ES-I3 (cell line): ENCODE measurements around the gene BUB1.
"Not testable (repeated sequence)": the region's sequence is repeated elsewhere in the genome, so short reads cannot be mapped to it uniquely, and the experiment has no call there.

Source experiments
- H3K36me3 ChIP-seq: 2 replicates; pipeline ENCODE4 v1.6.1; 2013; ENCODE audit warnings: mild to moderate bottlenecking, low read length, control low read depth, moderate library complexity; ENCODE audit not compliant: insufficient read depth
- H3K4me1 ChIP-seq: 2 replicates; pipeline ENCODE4 v1.6.1; 2013; ENCODE audit warnings: mild to moderate bottlenecking, control low read depth, low read length; ENCODE audit not compliant: insufficient read depth
- H3K9ac ChIP-seq: 2 replicates; pipeline ENCODE4 v1.6.1; 2013; ENCODE audit warnings: low read depth, mild to moderate bottlenecking, low read length, moderate library complexity
- H3K9me3 ChIP-seq: 2 replicates; pipeline ENCODE4 v1.6.1; 2013; ENCODE audit warnings: mild to moderate bottlenecking, low read length, moderate library complexity; ENCODE audit not compliant: control insufficient read depth, insufficient read depth

Gene BUB1

GRCh38 chr2:110708455-110708854, 30.6 kb upstream of the BUB1 start:
- Histone ChIP-seq H3K36me3 (no peaks in the 10 kb centered on the region), H3K9ac (no peak overlapping the region), H3K9me3 (no peaks in the 10 kb centered on the region; the same call in 1 of the 2 replicates), H3K4me1 (no peaks in the 10 kb centered on the region)

- Histone ChIP-seq H3K9ac (no peak overlapping the region), H3K36me3 (no peaks in the 10 kb centered on the region), H3K9me3 (no peaks in the 10 kb centered on the region; the same call in 1 of the 2 replicates), H3K4me1 (no peaks in the 10 kb centered on the region)
Measured at GRCh38 chr2:110707386-110707965, 29.6 kb upstream of the BUB1 start.

- H3K9me3 ChIP-seq, result no peaks in the 10 kb centered on the region
- H3K36me3 ChIP-seq, result no peaks in the 10 kb centered on the region
- H3K9ac ChIP-seq, result no peak overlapping the region
- no peaks in the 10 kb centered on the region for H3K4me1 ChIP-seq
Measured at GRCh38 chr2:110702514-110703380, 24.9 kb upstream of the BUB1 start.

- not testable (repeated sequence) for H3K9me3 ChIP-seq, H3K36me3 ChIP-seq, H3K9ac ChIP-seq
- H3K4me1 ChIP-seq, result peaks cover 12% of the 10 kb centered on the region
Measured at GRCh38 chr2:110698253-110698652, 20.4 kb upstream of the BUB1 start.

DNA sequence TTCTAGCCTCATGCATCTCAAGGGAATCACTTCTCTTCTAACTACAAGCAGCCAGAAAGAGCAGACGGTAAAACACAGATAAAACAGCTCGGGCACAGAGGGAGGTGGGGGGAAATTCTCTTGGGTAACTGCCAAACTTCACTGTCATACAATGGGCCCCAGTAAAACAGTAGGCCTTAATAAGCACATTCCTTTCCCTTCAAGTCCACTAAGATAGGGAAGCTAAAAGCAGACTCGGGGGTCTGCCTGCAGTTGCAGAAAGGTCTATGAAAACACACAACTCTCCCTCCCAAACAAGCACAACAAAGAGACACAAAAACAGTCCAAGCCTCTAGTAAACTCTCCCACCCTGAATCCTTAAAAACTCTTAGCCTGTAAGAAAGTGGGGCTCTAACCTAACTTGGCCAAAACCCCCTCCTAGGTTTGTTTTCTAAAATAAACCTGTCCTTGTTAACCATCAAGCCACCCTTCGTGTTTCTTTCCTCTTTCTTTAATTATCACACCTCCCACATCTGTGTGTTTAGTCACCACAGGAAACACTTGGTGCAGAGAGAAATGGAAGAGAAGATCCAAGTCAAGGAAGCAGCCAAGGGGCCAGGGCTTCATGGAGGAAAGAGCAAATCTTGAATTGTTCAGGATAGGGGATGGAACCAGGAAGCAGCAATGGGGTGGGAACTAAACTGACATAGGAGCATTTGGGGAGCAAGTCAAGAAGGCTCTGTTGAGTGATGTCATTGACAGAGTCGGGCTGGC, 17.5 kb upstream of the BUB1 start:
- not testable (repeated sequence) for H3K36me3 ChIP-seq, H3K9me3 ChIP-seq, H3K9ac ChIP-seq
- peaks cover 16% of the 10 kb centered on the region for H3K4me1 ChIP-seq

DNA sequence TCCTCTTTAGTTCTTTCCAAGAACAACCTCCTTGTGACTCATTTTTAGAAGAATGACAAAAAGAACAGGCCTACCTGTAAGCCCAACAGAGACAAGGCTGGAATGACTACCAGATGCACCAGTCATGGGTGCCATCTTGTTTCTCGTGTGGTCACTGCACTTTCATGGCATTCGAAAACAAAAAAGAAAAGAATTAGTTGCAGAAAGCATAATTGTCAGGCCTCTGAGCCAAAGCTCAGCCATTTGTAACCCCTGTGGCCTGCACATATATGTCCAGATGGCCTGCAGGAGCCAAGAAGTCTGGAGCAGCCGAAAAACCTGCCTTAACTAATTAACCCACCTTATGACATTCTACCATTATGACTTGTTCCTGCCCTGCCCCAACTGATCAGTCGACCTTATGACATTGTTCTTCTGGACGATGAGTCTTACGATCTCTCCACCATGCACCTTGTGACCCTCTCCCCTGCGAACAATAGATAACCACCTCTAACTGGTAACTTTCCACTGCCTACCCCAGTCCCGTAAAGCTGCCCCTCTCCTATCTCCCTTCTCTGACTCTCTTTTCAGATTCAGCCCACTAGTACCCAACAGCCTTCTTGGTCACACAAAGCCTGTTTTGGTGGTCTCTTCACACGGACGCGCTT, 13.9 kb upstream of the BUB1 start:
- Histone ChIP-seq H3K9ac (no peak overlapping the region), H3K36me3 (no peaks in the 10 kb centered on the region), H3K4me1 (peaks cover 39% of the 10 kb centered on the region), H3K9me3 (0 out of 2 replicates have a peak, but pooled peaks cover 4% of the 10 kb centered on the region)

DNA sequence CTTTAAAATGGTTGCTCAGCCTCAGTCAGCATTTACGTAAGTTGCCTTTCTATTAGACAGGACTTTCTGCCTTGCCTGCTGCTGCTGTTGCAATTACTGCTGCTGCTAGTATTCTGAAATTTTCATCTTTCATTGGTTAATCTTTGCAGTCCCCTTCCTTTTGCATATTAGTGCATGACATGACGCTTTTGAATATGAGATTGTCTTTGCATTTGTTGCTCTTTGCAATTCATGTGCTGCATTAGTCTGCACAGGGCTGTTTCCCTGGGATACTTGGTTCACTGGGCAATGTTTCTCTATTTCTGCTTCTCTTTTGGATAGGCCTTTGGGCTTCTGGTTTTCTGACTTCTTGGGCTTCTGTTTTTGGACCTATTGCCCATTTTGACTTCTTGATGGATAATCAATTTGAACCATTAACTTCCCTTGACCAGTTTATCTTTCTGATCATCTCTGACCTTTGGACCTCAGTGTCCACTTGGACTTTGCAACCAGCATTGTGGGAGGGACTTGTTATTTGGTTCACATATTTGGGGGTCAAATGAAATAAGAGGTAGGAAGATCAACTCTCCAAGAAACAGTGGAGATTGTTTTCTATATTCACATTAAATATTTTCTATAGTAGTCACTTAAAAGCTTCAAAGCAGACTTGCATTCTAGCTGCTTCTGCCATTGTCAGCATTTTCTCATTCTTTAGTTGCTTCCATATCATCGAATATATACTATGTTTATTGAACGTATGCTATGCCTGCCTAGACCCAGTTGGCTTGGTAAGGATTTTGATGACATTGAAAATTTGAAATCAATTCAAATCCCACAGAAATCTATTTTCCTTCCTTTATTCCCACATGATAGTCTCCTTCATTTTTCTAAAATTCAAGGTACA, 12.5 kb upstream of the BUB1 start:
- H3K36me3 ChIP-seq, result no peaks in the 10 kb centered on the region

GRCh38 chr2:110688594-110689091, 10.8 kb upstream of the BUB1 start:
- Histone ChIP-seq H3K9ac (peak overlapping the region; percentile 46; the same call in 1 of the 2 replicates), H3K4me1 (peaks cover 26% of the 10 kb centered on the region), H3K36me3 (no peaks in the 10 kb centered on the region), H3K9me3 (0 out of 2 replicates have a peak, but pooled peaks cover 4% of the 10 kb centered on the region)

More for the DNA sequence above, 12.5 kb upstream of the BUB1 start:
- peaks cover 39% of the 10 kb centered on the region for H3K4me1 ChIP-seq
- no peak overlapping the region for H3K9ac ChIP-seq
- H3K9me3 ChIP-seq, result 0 out of 2 replicates have a peak, but pooled peaks cover 4% of the 10 kb centered on the region

GRCh38 chr2:110687775-110688484, 10.1 kb upstream of the BUB1 start:
- H3K9me3 ChIP-seq, H3K36me3 ChIP-seq: not testable (repeated sequence)
- Histone ChIP-seq H3K4me1 (peaks cover 26% of the 10 kb centered on the region), H3K9ac (peak overlapping the region; percentile 46; the same call in 1 of the 2 replicates)

- Histone ChIP-seq H3K9me3 (0 out of 2 replicates have a peak, but pooled peaks cover 4% of the 10 kb centered on the region), H3K36me3 (no peaks in the 10 kb centered on the region), H3K4me1 (peaks cover 13% of the 10 kb centered on the region), H3K9ac (no peak overlapping the region)
Measured at GRCh38 chr2:110682872-110683271, 5.0 kb upstream of the BUB1 start.

DNA sequence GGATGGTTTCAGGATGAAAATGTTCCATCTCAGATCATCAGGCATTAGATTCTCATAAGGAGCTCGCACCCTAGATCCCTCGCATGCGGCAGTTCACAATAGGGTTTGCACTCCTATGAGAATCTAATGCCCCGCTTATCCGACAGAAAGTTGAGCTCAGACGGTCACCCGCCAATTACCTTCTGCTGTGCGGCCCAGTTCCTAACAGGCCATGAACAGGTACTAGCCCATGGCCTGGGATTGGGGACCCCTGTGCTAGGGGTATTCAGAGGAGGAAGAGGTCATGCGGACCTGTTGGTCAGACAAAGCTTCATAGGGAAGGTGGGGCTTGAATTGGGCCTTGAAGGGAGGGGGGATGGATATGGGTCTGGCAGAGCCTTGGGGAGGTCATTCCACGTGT, 4.4 kb upstream of the BUB1 start:
- Histone ChIP-seq H3K36me3 (no peaks in the 10 kb centered on the region), H3K9ac (no peak overlapping the region), H3K4me1 (peaks cover 9% of the 10 kb centered on the region), H3K9me3 (0 out of 2 replicates have a peak, but pooled peaks cover 4% of the 10 kb centered on the region)

DNA sequence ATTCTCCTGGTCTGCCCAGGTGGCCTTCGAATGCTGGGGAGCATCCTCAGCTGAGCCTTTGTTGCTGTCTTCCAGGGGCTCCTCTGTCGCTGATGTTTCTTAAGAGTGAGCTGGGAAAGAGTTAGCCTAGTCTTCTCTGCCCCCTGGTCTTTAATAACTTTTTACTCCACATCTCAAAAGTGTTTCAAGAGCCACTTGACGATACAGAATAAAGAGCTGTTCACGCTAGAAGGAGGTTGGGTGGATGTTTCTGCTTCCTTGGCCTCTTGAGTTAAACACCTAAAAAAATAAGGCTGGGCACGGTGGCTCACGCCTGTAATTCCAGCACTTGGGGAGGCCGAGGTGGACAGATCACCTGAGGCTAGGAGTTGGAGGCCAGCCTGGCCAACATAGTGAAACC, 2.8 kb upstream of the BUB1 start:
- Histone ChIP-seq H3K9ac (no peak overlapping the region), H3K36me3 (no peaks in the 10 kb centered on the region), H3K4me1 (peaks cover 5% of the 10 kb centered on the region), H3K9me3 (no peaks in the 10 kb centered on the region)

GRCh38 chr2:110679865-110680264, 2.0 kb upstream of the BUB1 start:
- H3K9me3 ChIP-seq, result no peaks in the 10 kb centered on the region
- peaks cover 14% of the 10 kb centered on the region for H3K4me1 ChIP-seq
- H3K9ac ChIP-seq, result no peak overlapping the region
- H3K36me3 ChIP-seq, result peaks cover 2% of the 10 kb centered on the region; the same call in 1 of the 2 replicates
